ENCODE results near the gene CREB3L2. TPM values are rescaled to one million over a fixed set of nuclear protein-coding genes. Genes with fewer than 3 reads are reported as not detected.

The CREB3L2 gene
- total and polyA plus RNA-seq, 10 of the 15 experiments (the other 5 are each of a cell fraction or from before 2014, with no cell fraction given) = 6.4 to 67.1 (median 26.2) TPM

DNA sequence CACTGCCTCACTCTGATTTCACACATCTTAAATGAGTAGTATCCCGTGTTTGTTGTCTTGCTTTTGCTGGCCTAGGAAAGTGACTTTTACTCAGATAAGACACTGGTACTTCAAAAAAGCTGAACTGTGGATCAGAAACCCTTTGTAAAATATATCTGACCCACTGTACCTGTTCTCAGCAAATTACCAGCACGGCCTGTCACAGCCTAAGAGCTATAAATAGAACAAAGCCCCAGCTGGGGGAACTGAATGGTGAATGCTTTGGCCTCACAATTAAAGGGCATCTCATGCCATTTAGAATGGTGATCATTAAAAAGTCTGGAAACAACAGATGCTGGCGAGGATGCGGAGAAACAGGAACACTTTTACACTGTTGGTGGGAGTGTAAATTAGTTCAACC is 76.1 kb downstream of the CREB3L2 start:
- H4K20me1 ChIP-seq (ENCODE audit: control insufficient read depth, insufficient read depth) = peaks cover 2% of the 10 kb centered on the region; the same call in 1 of the 2 replicates
- no TSS peak for BruUV-seq (replicated peaks)
- H3K4me3 ChIP-seq = no peak overlapping the region
- ChIA-PET POLR2A (no interaction called here), CTCF (interaction anchor here (0.7 kb wide), 1 partner anchor 9 kb away, joined by 3 read pairs; no protein-coding TSS in a partner anchor), SMC1A (ENCODE audit: uncharacterized antibody, unreplicated experiment) (interaction anchor here (0.8 to 1.1 kb wide), 5 partner anchors 10 to 73 kb away, joined by 3 read pairs; no protein-coding TSS in a partner anchor), RAD21 (ENCODE audit: unreplicated experiment) (no interaction called here)
- no peak for ATAC-seq
- 52% methylated on average over 4 of the region's 4 CpGs for WGBS (ENCODE audit: insufficient coverage, insufficient replicate concordance, low lambda C conversion rate, missing lambda C conversion rate)
- no peak overlapping the region for H3K27ac ChIP-seq (ENCODE audit: control insufficient read depth, insufficient read depth)
- H3K9ac ChIP-seq (ENCODE audit: control insufficient read depth, insufficient read depth, low read length) = no peak overlapping the region
- H3K79me2 ChIP-seq (ENCODE audit: control insufficient read depth, insufficient read depth, low read length) = peaks cover 23% of the 10 kb centered on the region
- no peaks in the 10 kb centered on the region; the same call in 2 of the 3 replicates for H3K9me3 ChIP-seq (replicated peaks; ENCODE audit: control insufficient read depth, insufficient read depth, low read length)
- intact Hi-C loops (cut with micrococcal nuclease; ENCODE audit: unreplicated experiment) = loop anchor here (5.0 kb wide), 1 partner anchor 1728 kb away; no protein-coding TSS in a partner anchor
- no peak for DNase-seq (ENCODE audit: low read depth, low spot score)
- no peak overlapping the region for H2AFZ ChIP-seq (ENCODE audit: control insufficient read depth, low read depth, low read length)
- H3K36me3 ChIP-seq (ENCODE audit: control insufficient read depth in 2 of 2, insufficient read depth in 2 of 2, low read length in 1 of 2) = peaks cover 9 to 43% of the 10 kb centered on the region in 2 experiments
- TF ChIP-seq IRF4 (IDR thresholded peaks at IDR 0.05; ENCODE audit: low read depth, low read length) (no peak), ETV6 (conservative IDR thresholded peaks at IDR 0.05 in 1 of 2, IDR thresholded peaks at IDR 0.05 in 1 of 2; ENCODE audit: borderline replicate concordance in 1 of 2, low read depth in 1 of 2) (no peak), USF2 (IDR thresholded peaks at IDR 0.05; ENCODE audit: borderline replicate concordance, low read depth, low read length) (no peak), TAF1 (IDR thresholded peaks at IDR 0.05; ENCODE audit: borderline replicate concordance, low read depth, low read length) (no peak), CBFB (IDR thresholded peaks at IDR 0.05; ENCODE audit: low read depth) (no peak), HDGF (IDR thresholded peaks at IDR 0.05) (no peak), KLF5 (IDR thresholded peaks at IDR 0.05; ENCODE audit: partially characterized antibody) (no peak), SREBF2 (IDR thresholded peaks at IDR 0.05; ENCODE audit: low read length) (no peak), NR2F1 (conservative IDR thresholded peaks at IDR 0.05) (no peak), SUZ12 (IDR thresholded peaks at IDR 0.05; ENCODE audit: unreplicated experiment) (no peak), ATF3 (IDR thresholded peaks at IDR 0.05; ENCODE audit: borderline replicate concordance, extremely low read depth, low read depth, low read length) (no peak), PAX8 (IDR thresholded peaks at IDR 0.05) (no peak), MLLT1 (IDR thresholded peaks at IDR 0.05) (no peak), STAT3 (IDR thresholded peaks at IDR 0.05; ENCODE audit: low read depth, low read length) (no peak)
- TF ChIP-seq, protein P1, sequence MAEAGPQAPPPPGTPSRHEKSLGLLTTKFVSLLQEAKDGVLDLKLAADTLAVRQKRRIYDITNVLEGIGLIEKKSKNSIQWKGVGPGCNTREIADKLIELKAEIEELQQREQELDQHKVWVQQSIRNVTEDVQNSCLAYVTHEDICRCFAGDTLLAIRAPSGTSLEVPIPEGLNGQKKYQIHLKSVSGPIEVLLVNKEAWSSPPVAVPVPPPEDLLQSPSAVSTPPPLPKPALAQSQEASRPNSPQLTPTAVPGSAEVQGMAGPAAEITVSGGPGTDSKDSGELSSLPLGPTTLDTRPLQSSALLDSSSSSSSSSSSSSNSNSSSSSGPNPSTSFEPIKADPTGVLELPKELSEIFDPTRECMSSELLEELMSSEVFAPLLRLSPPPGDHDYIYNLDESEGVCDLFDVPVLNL (IDR thresholded peaks at IDR 0.05; ENCODE audit: low read depth, low read length) = no peak
- H3K4me1 ChIP-seq (ENCODE audit: control insufficient read depth, insufficient read depth, low read length) = peaks cover 11% of the 10 kb centered on the region; the same call in 1 of the 2 replicates
- in situ Hi-C loops (cut with MboI) = no loop called here
- FAIRE-seq = no peak
- no peak overlapping the region for H3K4me2 ChIP-seq (ENCODE audit: control insufficient read depth, insufficient read depth)
- no peaks in the 10 kb centered on the region for H3K27me3 ChIP-seq (replicated peaks in 1 of 2; ENCODE audit: control insufficient read depth in 2 of 2, insufficient read depth in 2 of 2, low read length in 1 of 2)

All from GM12878 (cell line).